GM19463 (cell line): ENCODE data around the gene NAT9.

Experiments
- ATAC-seq: cut with Tn5 transposase; IDR thresholded peaks from one replicate; pipeline ENCODE4 v1.9.1; 2021; ENCODE audit warnings: mild to moderate bottlenecking, moderate library complexity; ENCODE audit not compliant: unreplicated experiment

The NAT9 gene, protein sequence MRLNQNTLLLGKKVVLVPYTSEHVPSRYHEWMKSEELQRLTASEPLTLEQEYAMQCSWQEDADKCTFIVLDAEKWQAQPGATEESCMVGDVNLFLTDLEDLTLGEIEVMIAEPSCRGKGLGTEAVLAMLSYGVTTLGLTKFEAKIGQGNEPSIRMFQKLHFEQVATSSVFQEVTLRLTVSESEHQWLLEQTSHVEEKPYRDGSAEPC

DNA sequence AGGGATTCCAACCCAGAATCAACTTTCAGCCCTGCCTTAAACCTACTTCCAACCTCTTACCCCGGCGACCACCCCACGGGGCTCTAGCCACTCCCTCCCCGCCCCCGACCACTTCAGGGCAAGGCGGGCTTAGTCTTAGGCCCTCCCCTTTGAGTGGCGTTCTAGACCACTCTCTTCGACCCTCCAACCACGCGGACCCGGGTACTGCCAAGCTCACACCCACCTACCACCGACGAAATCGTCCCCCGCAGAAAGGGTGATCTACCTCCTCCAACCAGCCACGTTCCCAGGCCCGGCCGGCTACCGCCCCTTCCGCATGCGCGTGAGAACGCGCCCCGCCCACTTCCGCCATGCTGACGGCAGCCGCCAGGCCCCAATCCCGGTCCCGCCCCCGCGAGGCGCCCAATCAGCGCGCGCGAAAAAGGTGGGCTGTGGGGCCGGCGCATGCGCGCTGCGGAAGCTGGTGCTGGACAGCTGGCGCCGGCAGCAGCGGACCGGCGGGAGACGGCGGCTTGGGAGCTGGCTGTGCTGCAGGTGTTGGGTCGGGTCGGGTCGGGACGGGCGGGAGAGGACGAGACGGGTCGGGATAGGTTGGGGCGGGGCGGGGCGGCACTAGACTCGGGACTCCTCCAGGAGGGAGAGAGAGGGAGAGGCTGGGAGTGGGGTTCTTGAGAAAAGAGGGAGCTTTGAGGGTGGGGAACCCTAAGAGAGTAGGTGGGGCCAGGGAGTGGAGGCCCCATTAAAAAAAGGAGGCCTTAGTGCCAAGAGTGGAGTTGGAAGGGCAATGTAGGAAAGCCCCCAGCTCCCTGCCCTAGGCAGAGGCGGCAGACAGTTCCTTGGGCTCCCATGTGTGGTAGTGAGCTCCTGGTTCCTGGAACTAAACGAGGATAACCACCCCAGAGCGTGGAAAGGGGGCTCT, at the start of gene NAT9:
Gene NAT9 (minus strand): TSS at position 302 of the 919 bp plus-strand sequence. CDS start 647 bp downstream, outside the sequence.
- ATAC-seq, result peak; percentile 84

DNA sequence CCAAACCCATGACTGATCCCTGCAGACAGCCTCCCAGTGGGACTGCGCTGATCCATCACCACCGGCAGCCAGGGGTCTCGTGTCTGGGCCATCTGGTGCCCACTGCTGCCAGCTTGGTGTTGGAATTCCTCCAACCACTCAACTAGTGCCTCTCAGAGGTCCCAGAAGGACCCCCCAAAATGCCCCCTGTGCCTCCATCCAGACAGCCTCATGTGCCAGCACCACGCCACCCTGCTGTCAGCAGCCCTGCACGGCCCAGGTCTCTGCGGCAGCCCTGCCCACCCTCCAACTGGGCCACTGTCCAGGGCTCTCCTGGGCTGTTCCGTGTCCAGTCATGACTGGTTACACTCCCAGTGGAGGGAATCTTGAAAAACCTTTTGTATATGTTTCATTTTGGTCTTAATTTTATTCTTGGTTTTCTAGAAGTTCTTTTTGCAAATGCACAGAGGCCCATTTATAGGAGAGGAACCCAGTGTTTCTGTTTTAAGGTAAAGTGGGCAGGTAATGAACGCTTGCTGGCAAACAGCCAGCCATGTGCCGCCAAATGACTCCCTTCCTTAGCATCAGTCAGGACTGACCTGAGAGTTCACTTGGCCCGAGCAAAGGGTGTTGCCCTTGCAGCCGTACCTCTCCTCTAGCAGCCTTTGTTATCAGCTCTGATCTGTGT, 48.9 kb upstream of the NAT9 start:
- ATAC-seq, result no peak

DNA sequence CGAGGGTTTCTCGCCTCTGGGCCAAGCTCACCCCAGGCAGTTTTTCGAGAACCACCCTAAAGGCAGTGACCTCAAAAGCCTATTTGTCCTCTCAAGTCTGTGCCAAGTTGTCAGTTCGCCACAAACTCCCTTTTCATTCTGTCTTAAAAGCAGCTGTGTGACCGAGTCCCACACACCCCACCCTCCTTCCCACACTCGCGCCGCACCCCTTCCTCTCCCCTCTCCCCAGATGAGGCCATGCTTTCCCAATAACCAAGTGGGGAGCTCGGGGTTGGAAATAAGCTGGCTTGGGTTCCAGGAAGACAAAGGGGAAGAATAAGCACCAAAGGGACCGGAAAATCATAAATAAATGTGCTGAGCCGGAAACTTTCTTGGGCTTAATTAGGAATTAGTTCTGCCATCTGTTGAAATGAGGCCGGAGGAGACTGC, 46.8 kb upstream of the NAT9 start:
- no peak for ATAC-seq

DNA sequence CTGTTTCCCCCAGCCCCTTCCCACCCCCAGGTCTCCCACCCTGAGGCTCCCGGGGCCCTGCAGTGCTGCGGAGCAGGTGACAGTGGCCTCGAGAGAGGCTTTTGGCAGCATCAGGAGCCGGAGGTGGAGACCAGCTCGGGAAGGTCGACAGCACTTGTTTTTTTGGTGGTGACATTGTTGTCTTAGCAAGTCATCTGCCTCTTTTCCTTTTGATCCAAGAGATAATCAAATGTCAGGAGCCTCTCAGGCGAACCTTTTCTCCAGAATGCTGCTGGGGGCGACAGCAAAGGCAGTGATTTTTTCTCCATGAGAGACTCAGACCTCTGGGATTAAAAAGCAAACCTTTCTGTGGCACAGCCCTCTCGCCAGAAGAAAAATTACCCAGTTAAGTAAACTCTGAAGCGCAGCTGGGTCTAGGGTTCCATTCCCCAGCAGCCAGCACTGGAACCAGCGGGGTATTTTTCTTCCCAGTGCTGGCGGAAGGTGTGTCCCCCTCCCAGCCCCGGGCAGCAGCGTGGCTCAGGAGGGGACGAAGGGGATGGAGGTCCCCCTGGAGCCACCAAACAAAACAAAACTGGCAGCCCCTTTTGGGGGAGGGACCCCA, 46.3 kb upstream of the NAT9 start:
- ATAC-seq, result no peak

DNA sequence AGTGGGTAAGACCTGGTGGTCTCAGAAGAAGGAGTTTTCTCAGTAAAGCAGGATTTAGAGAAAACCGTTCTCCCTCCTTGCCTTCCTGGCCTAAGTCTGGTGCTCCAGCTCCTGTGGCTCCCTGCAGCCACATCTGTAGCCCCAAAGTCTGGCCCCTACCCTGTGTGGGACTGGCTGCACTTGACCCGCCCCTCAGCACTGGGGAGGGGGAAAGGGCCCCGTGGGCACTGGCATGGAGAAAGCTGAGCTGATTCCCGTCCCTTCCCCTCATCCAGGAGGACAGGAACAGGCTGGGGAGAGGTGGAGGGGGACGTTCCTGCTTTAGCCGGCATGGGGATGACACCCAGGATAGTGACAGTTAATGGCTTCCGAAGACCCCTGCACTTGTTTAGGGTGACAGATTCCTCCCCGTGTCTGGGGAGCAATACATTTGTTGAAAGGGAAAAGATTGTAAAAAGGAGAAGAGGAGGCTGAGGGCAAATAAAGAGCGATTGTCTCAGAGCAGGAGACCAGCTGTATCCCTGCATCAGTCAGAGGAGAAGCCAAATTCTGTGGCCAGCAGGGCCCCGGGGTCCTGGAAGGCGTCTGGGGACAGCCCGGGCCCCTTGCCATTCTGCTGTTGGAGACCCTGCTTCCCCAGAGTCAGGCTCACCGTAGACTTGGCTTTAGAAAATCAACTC, 45.6 kb upstream of the NAT9 start:
- ATAC-seq, result no peak

DNA sequence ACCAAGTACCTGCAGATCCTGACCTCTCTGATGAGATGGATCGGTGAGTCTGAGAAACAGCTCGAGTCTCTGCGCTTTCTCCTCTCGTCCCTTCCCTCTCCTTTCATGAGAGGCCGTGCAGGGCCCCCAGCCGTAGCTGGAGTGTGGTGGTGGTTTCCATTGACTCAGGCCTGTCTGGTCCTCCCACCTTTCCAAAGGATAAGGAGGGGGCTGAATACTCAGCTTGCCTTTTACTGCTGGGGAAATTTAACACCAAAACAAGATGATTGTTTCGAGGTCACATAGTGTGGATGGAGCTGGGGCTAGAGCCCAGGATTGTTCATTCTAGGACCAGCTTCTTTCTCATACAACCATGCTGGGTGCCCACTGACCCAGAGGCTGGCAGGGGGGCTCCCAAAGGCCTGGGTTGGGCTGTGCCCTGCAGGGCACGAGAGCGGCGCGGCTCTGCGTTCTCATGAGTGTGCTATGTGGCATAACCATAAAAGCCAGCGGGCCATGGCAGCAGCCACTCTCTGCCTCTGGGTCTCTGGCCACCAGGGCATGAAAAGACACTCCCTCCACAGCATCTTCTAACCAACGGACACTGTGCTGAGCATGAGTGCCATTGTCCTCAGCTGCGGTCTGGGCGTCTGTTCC, 43.8 kb upstream of the NAT9 start:
- no peak for ATAC-seq

DNA sequence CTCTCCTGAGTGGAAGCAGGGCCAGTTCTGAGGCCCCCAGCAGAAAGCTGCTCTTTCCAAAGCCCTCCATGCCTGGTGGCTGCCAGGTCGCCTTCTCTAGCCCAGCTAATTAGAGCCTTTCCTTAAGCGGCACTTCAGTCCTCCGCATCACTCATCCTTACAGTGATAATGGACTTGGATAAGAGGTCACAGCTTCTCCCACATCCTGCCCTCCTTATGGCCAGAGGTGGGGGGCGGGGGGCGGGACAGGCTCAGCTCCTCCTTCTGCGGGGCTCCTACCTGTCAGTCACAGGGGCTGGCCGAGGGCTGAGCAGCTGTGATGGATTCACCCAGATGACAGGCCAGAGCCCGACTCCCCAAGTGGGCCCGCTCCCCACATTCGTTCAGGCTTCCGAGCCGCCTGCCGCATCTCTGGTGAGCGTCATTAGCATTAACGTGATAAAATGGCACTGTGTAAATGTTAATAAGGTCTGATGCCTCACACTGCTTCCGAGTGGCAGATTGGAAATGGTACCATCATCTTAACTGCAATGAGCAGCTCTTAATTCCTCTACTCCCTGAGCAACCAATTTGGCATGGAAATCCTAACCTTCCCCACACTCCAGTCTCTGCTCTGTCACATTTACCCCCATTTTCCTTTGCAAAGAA, 42.3 kb upstream of the NAT9 start:
- no peak for ATAC-seq

DNA sequence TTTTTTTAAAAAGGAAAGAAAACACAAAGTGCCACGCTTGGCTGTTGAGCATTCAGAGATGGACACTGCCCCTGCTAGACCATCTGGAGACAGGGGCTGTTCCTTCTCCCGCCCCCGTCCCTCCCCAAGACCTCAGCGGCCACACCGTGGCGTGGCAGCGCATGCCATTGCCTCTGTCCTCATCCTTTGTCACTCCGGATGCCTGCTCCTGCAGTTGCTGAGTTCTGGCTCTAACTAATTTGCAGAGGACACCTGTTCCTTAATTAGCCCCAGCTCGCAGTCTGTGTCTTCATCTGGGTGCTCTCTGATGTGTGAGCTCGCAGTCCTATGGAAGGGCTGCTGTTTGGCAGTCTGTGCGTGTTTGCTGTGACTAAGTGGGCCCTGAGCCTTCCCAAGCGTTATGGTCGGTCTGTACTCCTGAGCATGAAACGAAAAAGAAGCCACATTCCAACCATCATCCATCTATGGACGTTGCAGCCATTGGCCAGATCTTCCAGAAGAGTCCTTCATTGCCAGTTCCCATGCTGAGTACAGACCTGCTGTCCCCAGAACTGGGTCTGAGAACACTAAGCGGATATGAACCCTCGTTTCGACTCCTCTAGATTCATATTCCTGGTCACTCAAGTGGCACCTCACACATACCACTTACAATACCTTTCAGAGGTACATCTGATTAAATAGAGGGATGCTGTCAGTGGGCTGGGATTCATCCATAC, 40.9 kb upstream of the NAT9 start:
- ATAC-seq, result no peak

DNA sequence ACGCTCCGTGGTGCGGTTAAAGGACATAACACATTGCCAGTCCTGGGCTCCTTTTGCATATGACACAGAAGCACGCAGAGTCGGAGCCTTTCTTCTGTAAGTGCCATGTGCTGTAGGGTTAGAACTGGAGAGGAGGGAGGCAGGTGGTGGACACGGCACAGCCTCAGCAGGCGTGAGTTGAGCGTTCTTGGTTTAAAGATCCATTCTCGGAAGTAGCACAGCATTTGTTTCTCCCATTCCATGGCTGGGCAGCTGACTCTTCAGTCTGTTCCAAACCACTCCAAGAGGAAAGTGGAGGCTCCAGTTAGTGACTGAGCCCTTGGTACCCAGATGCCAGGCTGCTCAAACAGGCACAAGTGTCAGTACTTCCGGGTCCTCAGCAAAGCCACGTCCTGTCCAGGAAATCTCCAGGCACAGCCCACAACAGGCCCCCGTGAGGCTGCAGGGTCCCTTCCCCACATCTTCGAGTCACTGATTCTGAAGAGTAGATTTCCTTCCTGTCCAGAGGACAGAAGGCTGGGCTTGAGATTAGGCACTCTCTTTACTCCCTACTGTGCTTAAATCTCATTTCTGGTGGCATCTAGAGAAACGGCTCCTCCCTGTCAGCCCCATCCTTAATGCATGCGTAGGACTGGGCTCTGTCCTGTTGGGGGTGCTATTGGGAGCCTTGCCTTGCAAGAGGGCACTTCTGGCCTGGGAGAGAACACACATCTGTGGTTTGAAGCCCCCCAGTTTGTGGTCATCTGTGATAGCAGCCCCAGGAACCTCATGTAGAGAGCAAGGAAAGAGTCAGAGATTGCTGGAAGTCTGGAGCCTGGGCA, 39.6 kb upstream of the NAT9 start:
- no peak for ATAC-seq

DNA sequence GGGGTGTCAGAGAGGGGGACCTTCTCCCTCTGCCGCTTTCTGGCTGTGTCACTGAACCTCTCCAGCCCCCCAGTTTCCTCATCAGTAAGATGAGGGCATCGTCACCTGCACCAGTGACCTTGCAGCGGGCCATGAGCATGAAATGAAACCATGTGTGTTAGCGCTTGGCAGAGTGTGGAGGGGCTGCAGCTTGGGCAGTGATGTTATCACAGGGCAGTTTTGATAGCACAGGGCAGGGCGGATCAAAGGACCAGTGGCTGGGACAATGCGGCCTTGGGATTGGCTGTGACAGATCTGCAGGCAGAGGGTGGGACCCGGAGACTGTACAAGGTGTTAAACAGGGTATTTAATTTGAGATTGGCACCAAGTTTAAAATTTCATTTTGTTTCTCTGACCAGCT, 38.9 kb upstream of the NAT9 start:
- no peak for ATAC-seq

DNA sequence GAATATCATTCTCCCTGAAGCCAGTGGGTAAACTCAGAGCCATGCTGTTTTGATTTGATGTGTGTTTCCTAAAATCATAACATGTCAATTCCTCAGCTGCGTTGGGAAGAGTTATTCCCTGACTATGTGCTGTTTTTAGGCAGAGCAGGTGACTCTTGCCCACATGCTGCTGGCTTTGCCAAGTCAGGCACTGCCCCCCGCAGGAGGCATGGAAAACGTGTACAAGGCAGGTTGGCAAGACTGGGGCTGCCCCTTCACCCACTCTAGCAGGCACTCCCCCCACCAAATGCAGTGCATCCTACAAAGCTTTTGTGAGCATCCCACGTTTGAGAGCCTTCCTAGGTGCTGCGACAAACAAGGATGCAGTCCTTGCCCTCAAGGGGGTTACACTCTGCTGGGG, 38.3 kb upstream of the NAT9 start:
- ATAC-seq, result no peak

DNA sequence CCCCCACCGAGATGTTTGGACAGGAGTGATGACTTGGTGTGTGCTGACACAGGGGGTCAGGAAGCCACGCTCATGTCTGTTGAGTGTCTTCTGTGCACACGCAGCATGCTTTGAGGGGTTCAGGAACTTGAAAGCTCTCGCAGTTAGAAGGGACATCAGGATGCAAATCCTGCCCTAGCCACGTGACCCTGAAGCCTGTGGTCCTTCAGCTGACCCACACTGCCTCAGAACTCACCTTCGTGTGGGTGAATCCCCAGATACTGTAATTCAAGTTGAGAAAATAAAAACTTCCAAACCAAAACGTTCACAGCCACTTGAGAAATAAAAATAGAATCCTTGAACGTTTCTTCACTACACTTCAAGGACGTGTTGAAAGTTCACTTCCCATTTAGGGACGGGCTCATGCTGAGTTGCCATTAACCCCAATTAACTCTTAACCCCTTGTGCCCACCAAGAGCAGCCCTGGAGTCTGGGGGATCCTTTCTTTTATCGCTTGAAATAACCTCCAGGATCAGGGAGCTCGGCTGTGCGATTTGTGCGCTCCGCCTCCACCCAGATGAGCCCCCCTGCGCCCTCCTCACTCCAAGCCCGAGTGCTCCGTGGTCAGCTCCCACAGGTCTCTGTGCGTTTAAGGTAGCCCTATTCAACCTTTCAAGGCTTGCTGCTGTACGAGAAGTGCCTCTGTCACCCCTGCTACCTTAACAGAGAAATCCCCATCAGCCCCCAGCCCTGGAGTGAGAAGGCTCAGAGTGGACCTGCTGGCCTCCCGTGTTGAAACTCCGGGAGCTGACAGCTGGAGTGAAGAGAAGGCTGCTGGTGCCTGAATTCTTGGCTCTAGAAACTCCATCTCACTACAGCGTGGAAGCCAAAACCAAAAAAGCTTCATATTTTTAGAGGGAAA, 36.2 kb upstream of the NAT9 start:
- ATAC-seq, result no peak

DNA sequence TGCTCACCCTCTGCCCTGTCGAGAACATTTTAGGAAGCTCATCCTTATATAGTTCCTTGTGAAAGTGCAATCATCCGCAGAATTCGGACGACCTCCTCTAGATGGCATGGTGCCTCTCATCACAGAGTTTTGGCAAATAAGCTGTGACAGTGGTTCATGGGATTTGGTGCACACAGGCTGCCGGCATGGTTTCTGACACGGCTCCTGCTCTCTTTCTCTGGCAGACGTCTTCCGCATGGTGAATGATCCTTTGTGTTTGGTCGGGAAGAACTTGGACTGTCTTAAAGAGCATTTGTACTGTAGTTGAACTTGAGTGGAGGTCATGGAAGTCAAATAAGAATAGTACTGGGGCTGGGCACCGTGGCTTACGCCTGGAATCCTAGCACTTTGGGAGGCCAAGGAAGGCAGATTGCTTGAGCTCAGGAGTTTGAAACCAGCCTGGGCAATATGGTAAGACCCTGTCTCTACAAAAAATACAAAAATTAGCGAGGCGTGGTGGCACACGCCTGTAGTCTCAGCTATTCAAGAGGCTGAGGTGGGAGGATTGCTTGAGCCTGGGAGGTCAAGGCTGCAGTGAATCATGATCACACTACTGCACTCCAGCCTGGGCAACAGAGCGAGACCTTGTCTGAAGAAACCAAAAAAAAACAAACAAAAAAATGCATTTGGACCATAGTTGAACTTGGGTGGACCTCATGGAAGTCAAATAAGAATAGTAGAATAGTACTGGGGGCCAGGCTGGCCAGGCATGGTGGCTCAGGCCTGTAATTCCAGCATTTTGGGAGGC, 34.7 kb upstream of the NAT9 start:
- ATAC-seq, result no peak

DNA sequence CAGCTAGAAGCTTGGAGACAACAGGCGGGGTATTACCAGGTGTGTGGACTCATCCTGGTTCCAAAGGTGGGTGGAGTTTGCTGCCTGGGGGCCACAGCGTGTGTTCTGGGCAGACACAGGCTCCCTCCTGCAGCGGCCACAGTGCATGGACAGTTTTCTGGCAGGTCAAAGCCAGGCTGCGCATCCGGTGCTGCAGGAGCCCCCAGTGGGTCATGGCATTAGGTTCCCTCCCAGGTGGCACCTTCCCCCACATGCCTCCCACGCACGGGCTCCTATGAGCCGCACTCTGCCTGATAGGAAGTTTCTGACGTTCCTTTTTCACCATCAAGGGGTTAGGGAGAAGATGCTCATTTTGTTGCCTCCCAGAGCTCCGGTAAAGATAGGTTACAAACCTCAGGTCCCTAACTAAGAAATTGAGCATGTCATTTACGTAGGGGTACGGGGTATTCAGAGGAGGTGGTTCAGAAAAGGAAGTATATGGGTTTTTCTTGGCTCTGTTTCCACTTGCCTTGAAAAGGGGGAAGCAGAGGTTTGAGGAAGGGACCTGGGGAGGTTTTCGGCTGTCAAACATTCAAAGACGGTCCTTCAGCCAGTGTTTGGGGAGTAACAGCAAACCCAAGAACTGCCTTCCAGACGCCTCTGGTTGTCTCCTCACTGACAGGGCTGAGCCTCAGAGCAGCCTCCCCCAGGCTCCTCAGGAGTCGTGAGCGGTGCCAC, 32.7 kb upstream of the NAT9 start:
- ATAC-seq, result no peak

DNA sequence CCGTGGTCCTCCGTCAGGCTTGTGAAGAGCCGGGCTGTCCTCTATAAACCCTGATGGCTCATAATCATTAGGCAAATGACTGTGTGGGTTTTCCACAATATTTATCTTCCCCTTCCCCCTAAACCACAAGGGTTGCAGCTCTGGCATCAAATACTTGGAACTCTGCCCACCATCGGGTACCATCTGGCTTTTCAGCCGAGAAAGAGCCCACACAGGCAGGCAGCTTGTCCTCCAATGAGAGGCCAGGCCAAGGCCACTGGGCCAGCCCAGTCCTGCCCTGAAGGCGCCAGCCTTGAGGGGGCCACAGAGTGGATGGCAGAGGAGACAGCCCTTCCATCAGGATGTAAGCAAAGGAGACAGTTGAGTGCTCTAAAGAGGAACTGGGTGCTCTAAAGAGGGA, 31.8 kb upstream of the NAT9 start:
- ATAC-seq, result no peak

DNA sequence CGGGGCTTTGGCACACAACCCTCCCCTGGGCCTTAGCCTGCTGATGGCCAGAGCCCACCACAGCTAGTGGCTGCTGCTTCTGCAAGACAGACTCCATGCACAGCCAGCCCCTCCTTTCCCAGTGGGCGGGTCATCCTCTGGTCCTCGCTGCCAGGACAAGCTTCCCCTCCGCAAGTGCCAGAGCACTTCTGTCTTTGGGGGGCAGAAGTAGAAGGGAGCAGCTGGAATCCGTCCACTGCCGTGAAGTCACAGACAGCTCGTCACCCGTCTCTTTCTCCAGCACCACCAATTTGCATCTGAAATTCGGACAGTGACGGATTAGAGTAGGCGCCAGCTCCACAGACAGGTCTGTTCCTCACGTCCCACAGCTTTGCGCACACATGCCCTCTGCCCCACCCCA, 31.3 kb upstream of the NAT9 start:
- no peak for ATAC-seq
